Brain microvascular endothelial cell (primary cell): ENCODE measurements around the gene NFATC1.

ENCODE experiments used
- DNase-seq: peaks from one replicate; pipeline ENCODE4 v3.0.0-alpha.2; 2020
- H3K27ac ChIP-seq: fragments of 250-450 bp; sonication (Bioruptor Pico); 2 replicates; pipeline ENCODE4 v1.5.1; 2020; ENCODE audit warnings: mild to moderate bottlenecking, moderate library complexity
- H3K27me3 ChIP-seq: fragments of 250-450 bp; sonication (Bioruptor Pico); replicated peaks from 2 replicates; pipeline ENCODE4 v1.5.1; 2020; ENCODE audit warnings: mild to moderate bottlenecking
- H3K36me3 ChIP-seq: fragments of 250-450 bp; sonication (Bioruptor Pico); replicated peaks from 2 replicates; pipeline ENCODE4 v1.5.1; 2020; ENCODE audit warnings: mild to moderate bottlenecking
- H3K4me3 ChIP-seq: 2 replicates; pipeline ENCODE4 v1.5.1; 2011; ENCODE audit warnings: low read depth, mild to moderate bottlenecking, control low read depth, low read length, moderate library complexity
- in situ Hi-C: cut with HindIII; loops from 2 replicates; pipeline ENCODE4 v1.10.0; 2017; ENCODE audit warnings: low sequenced_read_pairs, low pct_ligation_motif_present
- TF ChIP-seq, protein P1 (sequence below): IDR thresholded peaks from 2 replicates; pipeline ENCODE4 v1.5.1; 2011; ENCODE audit warnings: low read depth, mild to moderate bottlenecking, moderate library complexity, low read length, control low read depth, inconsistent platforms; ENCODE audit errors: missing control alignments

NFATC1 gene

DNA sequence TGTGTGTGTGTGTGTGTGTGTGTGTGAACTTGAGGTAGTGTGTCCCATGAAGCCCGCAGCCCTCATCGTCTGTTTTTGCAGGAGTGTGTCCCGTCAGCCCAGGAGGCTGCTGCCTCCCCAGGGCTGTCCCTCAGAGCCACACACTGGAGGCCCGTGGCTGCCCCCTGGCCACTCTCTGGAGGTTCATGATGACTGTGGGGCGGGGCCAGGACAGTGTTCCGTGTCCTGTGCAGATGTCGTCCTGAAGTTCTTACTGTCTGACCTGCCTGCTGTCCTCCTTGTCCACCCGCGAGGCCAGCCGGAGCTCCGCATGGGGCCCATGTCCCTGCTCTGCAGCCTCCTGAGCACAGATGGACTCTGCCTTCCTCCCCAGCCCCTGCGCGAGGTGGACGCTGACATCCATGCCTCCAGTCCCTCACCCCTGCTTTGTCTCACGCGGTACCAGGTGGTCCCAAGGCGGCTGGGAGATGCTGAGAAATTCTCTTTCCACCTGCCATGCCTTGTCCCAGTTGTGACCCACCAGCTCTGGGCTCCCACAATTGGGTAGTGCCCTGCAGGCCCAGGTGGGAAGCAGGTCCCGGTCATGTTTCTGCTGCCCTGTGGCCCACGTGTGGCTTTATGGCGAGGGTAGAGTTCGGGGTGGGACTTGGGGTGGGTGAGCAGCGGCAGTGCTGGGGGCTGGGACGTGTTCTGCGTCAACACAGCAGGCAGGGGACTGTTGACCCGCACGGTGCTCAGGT is 92.8 kb downstream of the NFATC1 start:
- Histone ChIP-seq H3K27ac (no peak overlapping the region), H3K27me3 (no peaks in the 10 kb centered on the region), H3K4me3 (no peak overlapping the region), H3K36me3 (no peaks in the 10 kb centered on the region)
- in situ Hi-C loops, result no loop called here
- TF ChIP-seq, protein P1, sequence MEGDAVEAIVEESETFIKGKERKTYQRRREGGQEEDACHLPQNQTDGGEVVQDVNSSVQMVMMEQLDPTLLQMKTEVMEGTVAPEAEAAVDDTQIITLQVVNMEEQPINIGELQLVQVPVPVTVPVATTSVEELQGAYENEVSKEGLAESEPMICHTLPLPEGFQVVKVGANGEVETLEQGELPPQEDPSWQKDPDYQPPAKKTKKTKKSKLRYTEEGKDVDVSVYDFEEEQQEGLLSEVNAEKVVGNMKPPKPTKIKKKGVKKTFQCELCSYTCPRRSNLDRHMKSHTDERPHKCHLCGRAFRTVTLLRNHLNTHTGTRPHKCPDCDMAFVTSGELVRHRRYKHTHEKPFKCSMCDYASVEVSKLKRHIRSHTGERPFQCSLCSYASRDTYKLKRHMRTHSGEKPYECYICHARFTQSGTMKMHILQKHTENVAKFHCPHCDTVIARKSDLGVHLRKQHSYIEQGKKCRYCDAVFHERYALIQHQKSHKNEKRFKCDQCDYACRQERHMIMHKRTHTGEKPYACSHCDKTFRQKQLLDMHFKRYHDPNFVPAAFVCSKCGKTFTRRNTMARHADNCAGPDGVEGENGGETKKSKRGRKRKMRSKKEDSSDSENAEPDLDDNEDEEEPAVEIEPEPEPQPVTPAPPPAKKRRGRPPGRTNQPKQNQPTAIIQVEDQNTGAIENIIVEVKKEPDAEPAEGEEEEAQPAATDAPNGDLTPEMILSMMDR, result no peak
- DNase-seq, result no peak

DNA sequence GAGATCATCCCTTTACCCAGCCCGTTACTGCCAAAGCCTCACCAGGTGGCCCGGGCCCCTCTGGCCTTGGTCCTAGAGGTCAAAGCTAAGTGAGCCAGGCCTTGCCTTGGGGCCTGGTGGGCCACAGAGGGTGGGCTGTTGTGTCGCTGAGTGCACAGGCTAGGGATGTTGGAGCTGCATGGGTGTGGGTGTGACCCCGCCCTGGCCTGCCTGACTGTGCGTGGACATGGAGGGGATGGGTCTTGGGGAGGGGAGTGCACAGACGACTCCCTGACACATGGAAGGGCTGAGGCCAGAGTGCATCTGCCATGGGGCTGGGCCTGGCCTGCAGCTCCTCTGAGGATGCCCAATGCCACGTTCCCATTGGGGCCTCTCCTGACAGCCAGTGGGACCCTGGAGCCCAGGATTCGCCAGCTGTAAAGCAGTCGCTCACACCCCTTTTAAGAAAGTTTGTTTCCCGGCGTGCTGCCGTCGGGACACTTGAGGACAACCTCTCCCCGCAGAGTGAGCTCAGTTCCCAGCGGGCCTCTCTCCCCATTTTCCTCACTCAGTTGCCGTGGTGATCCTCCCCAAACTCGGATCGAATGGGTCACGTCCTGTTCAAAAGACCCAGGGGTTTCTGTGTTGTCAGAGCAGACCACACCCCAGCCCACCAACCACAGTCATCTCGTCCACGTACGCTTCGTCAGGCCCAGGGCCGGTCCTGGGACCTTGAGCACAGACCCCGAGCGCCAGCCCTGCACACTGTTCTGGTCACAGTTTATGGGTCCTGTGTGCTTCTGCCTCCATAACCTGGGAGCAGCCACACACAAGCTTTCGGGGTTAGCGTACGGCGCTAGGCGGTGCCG is 93.5 kb downstream of the NFATC1 start:
- Histone ChIP-seq H3K27ac (no peak overlapping the region), H3K27me3 (no peaks in the 10 kb centered on the region), H3K36me3 (no peaks in the 10 kb centered on the region), H3K4me3 (no peak overlapping the region)
- in situ Hi-C loops, result no loop called here
- TF ChIP-seq, protein P1, result no peak
- DNase-seq, result no peak

DNA sequence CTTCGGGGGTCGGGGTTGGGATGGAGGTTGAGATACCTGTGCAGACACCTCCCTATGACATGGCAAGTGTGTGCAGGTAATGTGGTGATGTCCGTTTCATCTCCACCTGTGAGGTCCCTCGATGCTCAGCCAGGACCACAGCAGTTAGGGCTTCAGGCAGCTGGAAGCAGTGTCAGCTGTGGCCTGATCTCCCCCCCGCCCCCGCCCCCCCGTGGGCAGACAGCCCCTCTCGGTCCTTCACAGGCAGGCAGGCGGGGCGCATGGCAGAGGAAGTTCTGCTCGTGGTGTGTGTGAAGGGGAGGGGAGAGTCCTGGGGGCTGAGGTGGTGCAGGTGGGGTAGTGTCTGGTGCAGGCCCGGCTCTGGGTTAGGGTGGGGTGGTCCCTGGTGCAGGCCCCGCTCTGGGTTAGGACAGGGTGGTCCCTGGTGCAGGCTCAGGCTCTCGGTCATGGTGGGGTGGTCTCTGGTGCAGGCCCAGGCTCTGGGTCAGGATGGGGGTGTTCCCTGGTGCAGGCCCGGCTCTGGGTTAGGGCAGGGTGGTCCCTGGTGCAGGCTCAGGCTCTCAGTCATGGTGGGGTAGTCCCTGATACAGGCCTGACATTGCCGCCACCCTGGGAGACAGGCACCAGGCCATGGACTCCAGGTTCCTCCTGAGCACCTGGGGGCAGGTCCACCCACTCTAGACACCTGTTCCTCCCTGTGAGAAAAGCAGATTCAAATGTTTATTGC is 94.3 kb downstream of the NFATC1 start:
- in situ Hi-C loops, result no loop called here
- no peak for DNase-seq
- no peak overlapping the region for H3K4me3 ChIP-seq
- H3K36me3 ChIP-seq, result no peaks in the 10 kb centered on the region
- no peaks in the 10 kb centered on the region for H3K27me3 ChIP-seq
- TF ChIP-seq, protein P1, result no peak
- H3K27ac ChIP-seq, result no peak overlapping the region

DNA sequence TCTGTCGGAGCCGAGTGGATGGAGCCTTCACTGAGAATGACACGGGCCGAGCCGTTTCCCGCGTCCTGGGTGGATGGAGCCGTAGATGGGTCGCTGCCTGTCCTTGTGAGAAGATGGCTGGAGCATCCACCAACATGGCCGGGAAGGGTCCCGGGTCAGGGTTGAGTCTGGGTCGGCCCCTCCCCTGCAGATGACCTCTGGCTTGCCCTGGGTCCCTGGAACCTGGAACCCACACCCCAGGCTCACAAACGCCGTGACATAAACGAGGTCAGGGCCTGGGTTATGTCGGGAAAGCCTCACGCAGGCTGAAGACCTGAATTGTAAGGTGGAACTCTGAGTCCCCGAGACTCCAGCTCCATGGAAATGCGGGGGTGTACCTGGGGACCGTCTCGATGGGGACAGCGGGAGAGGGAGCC is 94.9 kb downstream of the NFATC1 start:
- no peak overlapping the region for H3K4me3 ChIP-seq
- no peaks in the 10 kb centered on the region for H3K27me3 ChIP-seq
- in situ Hi-C loops, result no loop called here
- no peak for DNase-seq
- no peak overlapping the region for H3K27ac ChIP-seq
- no peaks in the 10 kb centered on the region for H3K36me3 ChIP-seq
- TF ChIP-seq, protein P1, result no peak

DNA sequence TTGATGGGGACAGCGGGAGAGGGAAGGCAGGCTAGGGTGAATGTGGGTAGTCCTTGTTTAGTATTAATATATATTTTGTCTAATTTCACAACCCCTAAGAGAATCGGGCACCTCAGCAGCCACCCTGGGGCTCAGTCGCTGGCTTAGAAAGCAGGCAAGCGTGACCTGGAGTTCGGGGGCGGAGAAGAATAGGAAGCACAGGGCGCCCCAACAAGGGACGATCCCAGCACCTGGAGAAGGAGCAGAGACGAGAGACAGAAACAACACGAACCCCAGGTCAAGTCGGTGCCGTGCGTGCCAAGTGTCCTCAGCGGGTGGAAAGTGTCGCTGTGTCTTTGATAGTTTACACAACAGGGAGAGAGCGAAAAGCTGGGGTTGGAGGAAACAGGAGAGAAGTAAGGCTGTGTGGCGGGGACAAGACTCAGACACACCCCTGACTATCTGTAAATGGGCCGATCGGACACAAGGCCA is 95.4 kb downstream of the NFATC1 start:
- peak overlapping the region; percentile 27 for H3K27ac ChIP-seq
- H3K4me3 ChIP-seq, result no peak overlapping the region
- in situ Hi-C loops, result no loop called here
- TF ChIP-seq, protein P1, result no peak
- no peaks in the 10 kb centered on the region for H3K36me3 ChIP-seq
- no peak for DNase-seq
- H3K27me3 ChIP-seq, result no peaks in the 10 kb centered on the region
